IPS-15b (cell line): ENCODE data around the gene PHF19.

Experiments used
- H3K27me3 ChIP-seq: one replicate; pipeline ENCODE4 v1.6.1; 2013; ENCODE audit warnings: low read length; ENCODE audit not compliant: control insufficient read depth, insufficient read depth
- H3K36me3 ChIP-seq: one replicate; pipeline ENCODE4 v1.6.1; 2013; ENCODE audit warnings: low read length; ENCODE audit not compliant: control insufficient read depth, insufficient read depth
- H3K4me1 ChIP-seq: one replicate; pipeline ENCODE4 v1.6.1; 2013; ENCODE audit warnings: mild to moderate bottlenecking, low read length; ENCODE audit not compliant: control insufficient read depth, insufficient read depth
- H3K4me3 ChIP-seq: one replicate; pipeline ENCODE4 v1.5.1; 2013; ENCODE audit warnings: low read depth, low read length
- H3K9ac ChIP-seq: one replicate; pipeline ENCODE4 v1.6.1; 2013; ENCODE audit warnings: low read depth, mild to moderate bottlenecking, low read length
- H3K9me3 ChIP-seq: one replicate; pipeline ENCODE4 v1.6.1; 2013; ENCODE audit warnings: mild to moderate bottlenecking, low read length; ENCODE audit not compliant: control insufficient read depth, insufficient read depth

PHF19 gene

DNA sequence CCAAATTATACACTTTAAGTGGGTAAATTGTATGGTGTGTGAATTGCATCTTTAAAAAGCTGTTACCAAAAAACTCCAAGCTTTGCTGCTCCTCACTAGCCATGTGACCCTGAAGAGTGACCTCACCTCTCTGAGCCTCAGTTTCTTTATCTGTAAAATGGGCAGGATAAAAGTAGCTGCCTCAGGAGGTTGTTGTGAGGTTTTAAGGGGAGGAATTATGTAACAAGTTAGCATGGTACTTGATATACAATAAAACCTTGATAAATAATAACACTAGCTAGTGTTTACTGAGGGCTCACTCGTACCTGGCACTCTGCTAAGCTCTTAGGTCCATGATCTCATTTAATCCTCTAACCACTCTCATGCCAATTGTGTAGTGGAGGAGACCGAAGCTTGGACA, 19.0 kb upstream of the PHF19 start:
- peaks cover 3% of the 10 kb centered on the region for H3K4me1 ChIP-seq
- H3K27me3 ChIP-seq, result peaks cover 21% of the 10 kb centered on the region
- no peak overlapping the region for H3K4me3 ChIP-seq
- no peaks in the 10 kb centered on the region for H3K9me3 ChIP-seq
- H3K36me3 ChIP-seq, result no peaks in the 10 kb centered on the region
- no peak overlapping the region for H3K9ac ChIP-seq

DNA sequence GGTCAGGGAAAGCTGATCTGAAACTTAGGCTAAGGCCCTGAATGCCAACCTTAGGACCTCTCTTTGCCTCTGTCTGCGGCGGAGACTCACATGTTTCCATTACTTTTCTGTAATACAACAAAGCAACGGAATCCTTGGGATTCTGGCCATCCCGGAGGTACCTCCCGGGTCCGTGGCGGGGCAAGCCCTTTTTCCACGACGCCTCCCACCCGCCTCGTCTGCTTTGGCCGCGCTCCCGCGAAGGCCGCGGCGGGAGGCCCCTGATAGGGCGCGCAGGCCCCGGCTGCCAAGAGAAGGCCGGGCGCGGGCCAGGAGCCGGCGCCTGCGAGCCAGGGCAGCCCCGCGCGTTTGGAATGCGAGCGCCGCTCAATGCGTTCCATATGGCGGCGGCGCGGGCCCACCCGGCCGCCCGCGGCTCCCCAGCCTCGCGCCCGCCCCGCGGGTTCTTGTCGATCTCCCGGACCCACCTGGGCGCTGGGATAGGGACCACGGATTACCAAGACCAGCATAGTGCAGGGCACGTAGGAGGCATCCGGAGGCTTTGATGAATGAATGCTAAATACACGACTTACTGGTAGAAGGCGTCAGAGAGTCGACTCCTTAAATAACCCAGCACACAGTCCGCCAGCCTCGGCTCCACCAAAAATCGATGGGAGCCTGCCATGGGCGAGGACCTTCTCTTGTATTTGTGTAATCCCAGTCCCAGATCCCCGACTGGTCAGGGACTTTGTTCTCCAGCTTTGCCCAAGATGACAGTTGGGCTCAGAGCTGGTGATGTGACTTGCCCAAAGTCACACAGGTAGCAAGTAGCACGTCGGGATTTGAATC, 17.5 kb upstream of the PHF19 start:
- Histone ChIP-seq H3K9ac (no peak overlapping the region), H3K27me3 (peaks cover 21% of the 10 kb centered on the region), H3K4me1 (peaks cover 9% of the 10 kb centered on the region), H3K9me3 (no peaks in the 10 kb centered on the region), H3K4me3 (peak overlapping the region; percentile 15), H3K36me3 (no peaks in the 10 kb centered on the region)

DNA sequence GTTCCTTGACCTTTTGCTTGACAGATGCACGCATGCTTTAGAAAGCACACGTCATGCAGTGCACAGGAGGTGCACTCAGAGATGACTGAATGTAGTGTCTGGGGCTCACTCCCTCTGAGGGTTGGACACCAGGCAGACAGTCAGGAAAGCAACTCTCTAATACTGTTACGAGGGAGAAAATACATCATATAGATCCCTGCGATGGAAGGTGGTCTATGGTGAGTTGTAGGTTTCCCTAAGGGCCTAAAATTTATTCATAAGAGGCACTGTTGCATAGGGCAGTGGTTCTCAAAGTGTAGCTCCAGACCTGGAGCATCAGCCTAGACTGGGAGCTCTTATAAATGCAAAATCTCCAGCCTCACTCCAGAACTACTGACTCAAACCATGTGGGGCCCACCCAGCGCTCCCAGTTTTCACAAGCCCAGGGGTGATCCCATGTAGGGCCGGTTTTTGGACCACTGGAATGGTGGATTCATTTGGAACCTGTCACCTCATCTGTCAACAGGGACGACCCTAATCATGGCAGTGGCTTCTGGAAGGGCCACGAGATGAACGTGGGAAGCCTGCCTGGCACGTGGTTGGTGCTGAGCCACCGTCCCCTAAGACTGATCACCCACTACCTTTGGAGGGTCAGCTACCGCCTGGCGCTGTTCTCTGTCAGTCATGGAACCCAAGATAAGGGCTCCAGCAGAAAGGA, 16.8 kb upstream of the PHF19 start:
- H3K36me3 ChIP-seq, result no peaks in the 10 kb centered on the region
- H3K9me3 ChIP-seq, result no peaks in the 10 kb centered on the region
- peaks cover 21% of the 10 kb centered on the region for H3K27me3 ChIP-seq
- H3K4me1 ChIP-seq, result peaks cover 9% of the 10 kb centered on the region
- no peak overlapping the region for H3K9ac ChIP-seq
- peak overlapping the region; percentile 15 for H3K4me3 ChIP-seq

DNA sequence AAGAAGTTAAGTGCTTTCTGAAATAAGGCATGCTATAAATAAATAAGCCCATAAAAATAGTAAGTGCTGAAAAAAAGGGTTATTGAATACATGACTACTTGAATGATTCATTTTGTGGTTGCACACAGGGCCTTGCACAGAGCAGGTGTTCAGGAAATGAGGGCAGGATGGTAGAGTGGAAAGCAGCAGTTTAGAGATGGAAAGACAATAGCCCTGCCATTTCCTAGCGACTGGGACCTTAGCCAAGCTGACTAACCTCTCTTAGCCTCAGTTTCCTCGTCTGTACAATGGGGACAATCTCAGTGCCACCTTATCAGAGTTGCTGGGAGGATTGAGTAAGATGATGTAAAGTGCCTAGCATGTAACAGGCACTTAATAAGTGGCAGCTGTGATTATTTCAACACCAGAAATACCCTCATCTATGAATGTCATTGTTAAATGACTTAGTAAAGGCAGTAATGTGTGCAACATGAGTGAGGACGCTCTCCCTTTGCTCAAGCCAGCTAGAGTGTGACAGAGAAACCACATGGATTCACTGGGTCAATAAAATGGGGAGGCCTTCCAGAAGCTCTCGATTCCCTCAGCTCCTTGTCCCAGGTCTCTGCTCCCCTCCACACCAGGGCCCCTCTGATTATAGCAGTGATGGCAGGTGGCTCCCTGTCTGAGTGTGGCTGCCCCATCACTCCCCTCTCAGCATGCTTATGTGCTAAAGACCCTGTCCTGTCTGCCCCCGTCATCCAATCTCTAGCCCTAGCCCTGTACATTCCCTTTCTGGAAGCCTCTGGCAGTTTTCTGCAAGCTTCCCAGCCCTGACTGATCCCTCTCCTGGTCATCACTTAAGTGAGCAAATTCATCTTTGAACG, 16.0 kb upstream of the PHF19 start:
- Histone ChIP-seq H3K27me3 (peaks cover 21% of the 10 kb centered on the region), H3K9ac (no peak overlapping the region), H3K36me3 (no peaks in the 10 kb centered on the region), H3K4me1 (peaks cover 9% of the 10 kb centered on the region), H3K9me3 (no peaks in the 10 kb centered on the region), H3K4me3 (no peak overlapping the region)

DNA sequence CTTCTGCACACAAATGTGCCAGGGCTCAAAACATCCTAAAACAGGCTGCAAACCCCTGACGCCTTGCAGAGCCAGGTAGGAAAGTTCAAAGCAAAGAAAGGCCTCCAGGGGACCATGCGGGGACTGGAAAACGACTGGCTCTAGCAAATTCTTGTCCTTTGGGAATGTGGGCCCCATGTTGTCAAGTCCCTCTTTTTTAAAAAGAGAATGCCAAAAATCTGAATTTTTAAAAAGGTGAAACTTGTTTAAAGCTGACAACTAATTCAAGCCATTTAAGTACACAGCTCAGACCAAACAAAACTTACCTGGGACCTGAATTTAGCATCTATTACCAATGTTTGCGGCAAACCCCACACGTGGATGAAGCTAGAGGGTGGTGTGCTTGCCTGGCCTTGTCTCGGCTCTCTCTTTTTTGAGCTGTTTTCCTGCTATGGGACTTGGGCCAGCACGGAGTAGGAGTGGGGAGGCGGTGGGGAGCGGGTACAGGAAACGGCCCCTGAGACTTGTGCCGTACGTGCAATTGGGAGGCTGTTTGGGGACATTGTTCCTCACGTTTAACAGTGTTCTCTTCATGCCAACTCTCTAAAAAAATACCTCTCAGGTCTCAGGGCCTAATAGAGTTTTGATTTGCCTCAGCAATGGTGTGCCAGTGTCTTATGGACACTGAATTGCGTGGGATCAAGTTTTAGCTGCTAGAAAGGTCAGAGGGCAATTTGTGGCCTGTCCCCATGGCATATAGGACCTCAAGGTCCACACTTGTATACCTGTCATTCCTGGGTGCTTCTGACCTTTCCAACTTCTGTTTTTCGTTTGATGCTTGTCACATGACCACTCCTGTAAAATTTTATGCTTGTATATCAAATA, 15.1 kb upstream of the PHF19 start:
- H3K36me3 ChIP-seq, result no peaks in the 10 kb centered on the region
- H3K9me3 ChIP-seq, result no peaks in the 10 kb centered on the region
- H3K27me3 ChIP-seq, result peaks cover 21% of the 10 kb centered on the region
- H3K4me3 ChIP-seq, result no peak overlapping the region
- H3K9ac ChIP-seq, result no peak overlapping the region
- H3K4me1 ChIP-seq, result peaks cover 8% of the 10 kb centered on the region

DNA sequence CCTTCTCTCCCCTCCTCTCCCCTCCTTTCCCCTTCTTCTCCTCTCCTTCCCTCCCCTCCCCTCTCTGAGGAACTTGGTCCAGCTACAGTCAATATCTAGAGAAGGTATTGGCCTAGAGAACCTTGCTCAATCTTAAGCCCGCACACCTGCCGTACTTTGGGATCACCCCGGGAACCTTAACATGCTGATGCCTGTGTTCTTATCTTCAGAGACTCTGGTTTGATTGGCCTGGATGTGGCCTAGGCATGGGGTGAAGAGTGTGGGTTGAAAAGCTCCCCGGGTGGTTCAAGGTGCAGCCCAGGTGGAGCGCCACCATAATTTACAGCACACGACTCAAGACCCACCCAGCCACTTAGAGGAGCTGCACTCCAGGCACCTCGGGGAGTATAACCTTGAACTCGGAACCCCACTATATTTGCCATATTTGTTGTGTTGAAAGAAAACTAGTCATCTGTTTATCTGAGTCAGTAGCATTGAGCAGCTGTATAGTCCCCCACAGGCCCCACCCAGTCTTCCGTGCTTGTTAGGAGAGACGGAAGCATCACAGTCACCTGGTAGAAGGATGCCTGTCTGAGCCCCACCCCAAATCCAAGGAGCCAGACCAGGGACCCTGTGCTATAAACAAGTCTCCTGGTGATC, 14.4 kb upstream of the PHF19 start:
- H3K4me1 ChIP-seq, result peaks cover 7% of the 10 kb centered on the region
- no peak overlapping the region for H3K9ac ChIP-seq
- H3K4me3 ChIP-seq, result no peak overlapping the region

DNA sequence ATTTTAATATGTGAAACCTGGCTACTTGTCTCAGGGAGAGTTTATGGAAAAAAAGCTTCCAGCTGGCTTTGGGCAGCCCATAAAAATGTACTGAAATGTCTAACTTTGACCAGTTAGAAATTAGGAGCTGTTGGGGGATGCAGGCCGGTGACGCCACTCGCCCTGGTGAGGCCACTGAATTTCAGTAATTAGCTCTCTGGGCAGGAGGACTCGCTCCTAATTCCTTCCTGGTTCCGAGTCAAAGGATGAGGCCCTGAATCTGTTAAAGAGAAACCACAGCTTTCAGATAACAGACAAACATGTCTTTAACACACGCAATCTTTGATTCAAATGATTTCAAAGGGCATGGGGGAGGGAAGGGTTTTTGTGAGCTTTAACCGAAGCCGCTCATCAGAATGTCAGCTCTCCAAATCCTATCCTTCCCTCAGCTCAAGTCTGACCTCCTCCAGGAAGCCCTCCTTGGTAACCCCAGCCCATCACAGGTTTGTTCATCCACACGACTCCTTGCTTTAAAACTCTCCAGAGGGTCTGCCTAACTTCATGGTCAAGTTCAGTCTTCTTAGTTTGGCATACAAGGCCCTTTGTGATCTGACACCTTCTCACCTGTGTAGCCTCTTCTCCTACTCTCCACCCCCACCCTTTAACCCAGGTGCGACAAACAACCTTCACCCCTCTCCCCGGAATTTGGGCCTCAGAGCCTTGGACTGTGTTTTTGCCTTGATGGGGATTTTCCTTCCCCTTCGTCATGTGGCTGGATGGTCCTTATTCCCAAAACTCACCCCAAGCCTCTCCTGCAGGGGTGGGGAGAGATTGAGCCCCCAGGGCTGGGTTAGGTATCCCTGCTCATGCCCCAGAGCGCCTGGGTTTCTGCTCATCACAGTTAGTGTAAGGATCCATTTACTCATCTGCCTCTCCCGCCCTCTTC, 13.6 kb upstream of the PHF19 start:
- H3K9me3 ChIP-seq, result no peaks in the 10 kb centered on the region
- peaks cover 7% of the 10 kb centered on the region for H3K4me1 ChIP-seq
- no peak overlapping the region for H3K4me3 ChIP-seq
- no peaks in the 10 kb centered on the region for H3K36me3 ChIP-seq
- H3K9ac ChIP-seq, result no peak overlapping the region
- H3K27me3 ChIP-seq, result peaks cover 21% of the 10 kb centered on the region

More for the DNA sequence above, 14.4 kb upstream of the PHF19 start:
- no peaks in the 10 kb centered on the region for H3K36me3 ChIP-seq
- no peaks in the 10 kb centered on the region for H3K9me3 ChIP-seq
- H3K27me3 ChIP-seq, result peaks cover 21% of the 10 kb centered on the region

DNA sequence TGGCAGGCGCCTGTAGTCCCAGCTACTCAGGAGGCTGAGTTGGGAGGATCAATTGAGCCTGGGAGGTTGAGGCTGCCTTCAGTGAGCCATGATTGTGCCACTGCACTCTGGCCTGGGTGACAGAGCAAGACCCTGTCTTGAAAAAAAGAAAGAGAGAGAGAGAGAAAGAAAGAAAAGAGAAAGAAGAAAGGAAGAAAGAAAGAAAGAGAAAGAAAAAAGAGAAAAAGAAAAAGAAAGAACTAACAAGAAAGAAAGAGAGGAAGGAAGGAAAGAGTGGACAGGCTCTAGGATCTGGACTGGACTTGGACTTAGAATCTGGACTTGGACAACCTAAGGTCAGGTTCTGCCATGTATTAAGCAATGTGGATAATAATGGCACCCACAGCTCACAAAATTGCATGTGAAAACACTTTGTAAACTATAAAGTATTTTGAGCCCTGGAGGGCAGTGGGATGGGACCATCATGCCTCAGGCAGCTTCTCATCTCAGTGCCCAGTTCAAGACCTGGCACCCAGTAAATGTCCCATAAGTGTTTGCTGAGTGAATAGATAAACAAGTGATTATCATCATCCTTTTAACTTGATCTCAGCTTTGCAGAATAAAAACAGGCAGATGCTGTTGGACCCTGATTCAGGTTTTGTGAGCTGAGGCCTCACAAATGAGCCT, 12.8 kb upstream of the PHF19 start:
- H3K4me3 ChIP-seq, result no peak overlapping the region
- H3K9ac ChIP-seq, result no peak overlapping the region
- peaks cover 7% of the 10 kb centered on the region for H3K4me1 ChIP-seq

DNA sequence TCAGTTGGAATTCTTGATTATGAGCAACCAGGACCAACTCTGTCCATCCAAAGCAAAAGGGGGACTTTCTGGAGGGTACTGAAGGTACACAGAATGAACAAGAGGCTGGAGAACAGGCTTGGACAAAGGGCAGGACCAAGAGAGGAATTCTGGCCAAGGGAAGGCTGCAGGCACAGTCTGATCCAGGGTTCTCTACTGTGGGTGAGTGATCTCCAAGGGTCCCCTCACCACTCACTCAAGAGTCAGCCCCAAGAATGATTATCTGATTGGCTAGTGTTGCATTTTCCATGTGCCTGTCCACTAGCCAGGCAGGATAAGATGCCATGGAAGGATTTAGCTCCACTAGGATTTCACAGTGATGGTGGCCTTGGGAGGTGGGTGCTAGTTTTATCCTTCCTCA, 11.6 kb upstream of the PHF19 start:
- no peaks in the 10 kb centered on the region for H3K36me3 ChIP-seq
- H3K27me3 ChIP-seq, result peaks cover 9% of the 10 kb centered on the region
- H3K4me1 ChIP-seq, result peaks cover 7% of the 10 kb centered on the region
- no peaks in the 10 kb centered on the region for H3K9me3 ChIP-seq
- no peak overlapping the region for H3K4me3 ChIP-seq
- no peak overlapping the region for H3K9ac ChIP-seq

More for the DNA sequence above, 12.8 kb upstream of the PHF19 start:
- no peaks in the 10 kb centered on the region for H3K36me3 ChIP-seq
- peaks cover 16% of the 10 kb centered on the region for H3K27me3 ChIP-seq
- no peaks in the 10 kb centered on the region for H3K9me3 ChIP-seq
